Fibroblast of lung (primary cell): ENCODE results near the gene ABCC6.

Source experiments
- EZH2 ChIP-seq: IDR thresholded peaks from 2 replicates; pipeline ENCODE4 v1.5.1; 2012; ENCODE audit warnings: low read length, control low read depth, mild to moderate bottlenecking; ENCODE audit errors: missing control alignments
- TF ChIP-seq, protein P1 (sequence below), 2 donors: IDR thresholded peaks in 1 of 2; conservative IDR thresholded peaks in 1 of 2; 1 replicate in 1 of 2; 2 replicates in 1 of 2; pipeline ENCODE4 v1.5.1; 2011 to 2012; ENCODE audit warnings: low read length in 2 of 2, control low read depth in 1 of 2, inconsistent platforms in 1 of 2, low read depth in 1 of 2, mild to moderate bottlenecking in 1 of 2

DNA sequence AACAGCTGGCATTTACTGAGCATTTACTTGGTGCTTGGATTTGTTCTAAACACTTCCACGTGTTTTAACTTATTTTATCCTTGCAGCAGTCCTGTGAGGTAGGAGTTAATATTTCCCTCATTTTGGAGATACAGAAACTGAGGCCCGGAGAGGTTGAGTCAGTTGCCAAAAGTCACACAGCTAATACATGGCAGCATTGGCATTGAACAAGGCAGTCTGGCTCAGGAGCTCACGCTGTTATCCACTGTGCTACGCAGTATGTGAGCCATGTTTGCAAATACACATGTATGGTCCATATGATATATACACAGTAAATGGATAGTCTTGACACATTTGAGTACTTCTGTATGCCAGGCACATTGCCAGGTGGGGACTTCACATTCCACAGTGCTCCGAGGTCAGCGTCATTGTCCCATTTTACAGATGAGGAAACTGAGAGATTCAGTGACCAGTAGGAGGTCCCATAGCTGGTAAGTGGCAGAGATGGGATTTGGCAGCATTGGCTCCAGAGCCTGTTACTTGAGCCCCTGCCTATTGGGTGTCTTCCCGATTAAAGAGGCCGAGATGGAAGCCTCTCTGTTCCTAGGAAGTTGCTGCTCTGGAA is 110.7 kb downstream of the ABCC6 start:
- TF ChIP-seq, protein P1, sequence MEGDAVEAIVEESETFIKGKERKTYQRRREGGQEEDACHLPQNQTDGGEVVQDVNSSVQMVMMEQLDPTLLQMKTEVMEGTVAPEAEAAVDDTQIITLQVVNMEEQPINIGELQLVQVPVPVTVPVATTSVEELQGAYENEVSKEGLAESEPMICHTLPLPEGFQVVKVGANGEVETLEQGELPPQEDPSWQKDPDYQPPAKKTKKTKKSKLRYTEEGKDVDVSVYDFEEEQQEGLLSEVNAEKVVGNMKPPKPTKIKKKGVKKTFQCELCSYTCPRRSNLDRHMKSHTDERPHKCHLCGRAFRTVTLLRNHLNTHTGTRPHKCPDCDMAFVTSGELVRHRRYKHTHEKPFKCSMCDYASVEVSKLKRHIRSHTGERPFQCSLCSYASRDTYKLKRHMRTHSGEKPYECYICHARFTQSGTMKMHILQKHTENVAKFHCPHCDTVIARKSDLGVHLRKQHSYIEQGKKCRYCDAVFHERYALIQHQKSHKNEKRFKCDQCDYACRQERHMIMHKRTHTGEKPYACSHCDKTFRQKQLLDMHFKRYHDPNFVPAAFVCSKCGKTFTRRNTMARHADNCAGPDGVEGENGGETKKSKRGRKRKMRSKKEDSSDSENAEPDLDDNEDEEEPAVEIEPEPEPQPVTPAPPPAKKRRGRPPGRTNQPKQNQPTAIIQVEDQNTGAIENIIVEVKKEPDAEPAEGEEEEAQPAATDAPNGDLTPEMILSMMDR (conservative IDR thresholded peaks at IDR 0.05 in 1 of 2, IDR thresholded peaks at IDR 0.05 in 1 of 2; ENCODE audit: low read depth in 1 of 2, low read length in 2 of 2) = no peak
- no peak for TF ChIP-seq EZH2
